Measurements from ENCODE around the gene ARFGEF2. TPM values are rescaled to one million over a fixed set of nuclear protein-coding genes. Genes with fewer than 3 reads are reported as not detected.
"Not testable (repeated sequence)": the region's sequence is repeated elsewhere in the genome, so short reads cannot be mapped to it uniquely, and the experiment has no call there.

The ARFGEF2 gene
- total RNA-seq, 1 donor from 2014 or later, result 37.9 TPM

DNA sequence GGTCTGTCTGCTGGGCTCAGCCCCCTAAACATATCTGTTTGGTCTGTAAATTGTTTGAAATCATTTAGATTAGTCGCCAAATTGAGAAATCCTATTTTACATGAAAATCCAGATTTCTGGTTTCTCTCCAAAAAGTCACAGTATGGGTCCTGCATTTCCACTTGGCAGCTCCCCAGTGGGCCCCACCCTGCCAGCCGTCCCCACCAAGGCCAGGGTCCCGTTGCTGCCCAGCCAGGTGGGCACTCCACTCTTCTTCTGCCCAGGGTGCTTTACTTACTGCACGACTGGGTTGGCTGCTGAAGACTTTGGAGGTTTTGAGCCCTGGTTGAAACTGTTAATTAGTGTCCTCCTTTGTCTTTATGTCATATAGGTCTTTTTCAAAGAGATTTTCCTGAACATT lies 50.4 kb downstream of the ARFGEF2 start:
- H3K27ac ChIP-seq, result no peak overlapping the region
- TF ChIP-seq, protein P1, sequence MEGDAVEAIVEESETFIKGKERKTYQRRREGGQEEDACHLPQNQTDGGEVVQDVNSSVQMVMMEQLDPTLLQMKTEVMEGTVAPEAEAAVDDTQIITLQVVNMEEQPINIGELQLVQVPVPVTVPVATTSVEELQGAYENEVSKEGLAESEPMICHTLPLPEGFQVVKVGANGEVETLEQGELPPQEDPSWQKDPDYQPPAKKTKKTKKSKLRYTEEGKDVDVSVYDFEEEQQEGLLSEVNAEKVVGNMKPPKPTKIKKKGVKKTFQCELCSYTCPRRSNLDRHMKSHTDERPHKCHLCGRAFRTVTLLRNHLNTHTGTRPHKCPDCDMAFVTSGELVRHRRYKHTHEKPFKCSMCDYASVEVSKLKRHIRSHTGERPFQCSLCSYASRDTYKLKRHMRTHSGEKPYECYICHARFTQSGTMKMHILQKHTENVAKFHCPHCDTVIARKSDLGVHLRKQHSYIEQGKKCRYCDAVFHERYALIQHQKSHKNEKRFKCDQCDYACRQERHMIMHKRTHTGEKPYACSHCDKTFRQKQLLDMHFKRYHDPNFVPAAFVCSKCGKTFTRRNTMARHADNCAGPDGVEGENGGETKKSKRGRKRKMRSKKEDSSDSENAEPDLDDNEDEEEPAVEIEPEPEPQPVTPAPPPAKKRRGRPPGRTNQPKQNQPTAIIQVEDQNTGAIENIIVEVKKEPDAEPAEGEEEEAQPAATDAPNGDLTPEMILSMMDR (IDR thresholded peaks at IDR 0.05), result no peak
- H3K4me3 ChIP-seq, result no peak overlapping the region
- peaks cover 4% of the 10 kb centered on the region for H3K4me1 ChIP-seq
- H3K27me3 ChIP-seq, result no peaks in the 10 kb centered on the region
- H3K9me3 ChIP-seq, result no peaks in the 10 kb centered on the region
- intact Hi-C loops (cut with DNase I), result no loop called here
- ATAC-seq (no peak), DNase-seq (no peak)
- H3K36me3 ChIP-seq, result peaks cover 87% of the 10 kb centered on the region

- Histone ChIP-seq H3K4me1 (peaks cover 4% of the 10 kb centered on the region), H3K27ac (no peak overlapping the region), H3K4me3 (no peak overlapping the region), H3K9me3 (no peaks in the 10 kb centered on the region), H3K36me3 (peaks cover 91% of the 10 kb centered on the region), H3K27me3 (no peaks in the 10 kb centered on the region)
- ATAC-seq, result no peak
- no peak for DNase-seq
- TF ChIP-seq, protein P1 (IDR thresholded peaks at IDR 0.05), result no peak
- intact Hi-C loops (cut with DNase I), result no loop called here
These were observed 51.3 kb downstream of the ARFGEF2 start for GRCh38 chr20:48972816-48973215.

DNA sequence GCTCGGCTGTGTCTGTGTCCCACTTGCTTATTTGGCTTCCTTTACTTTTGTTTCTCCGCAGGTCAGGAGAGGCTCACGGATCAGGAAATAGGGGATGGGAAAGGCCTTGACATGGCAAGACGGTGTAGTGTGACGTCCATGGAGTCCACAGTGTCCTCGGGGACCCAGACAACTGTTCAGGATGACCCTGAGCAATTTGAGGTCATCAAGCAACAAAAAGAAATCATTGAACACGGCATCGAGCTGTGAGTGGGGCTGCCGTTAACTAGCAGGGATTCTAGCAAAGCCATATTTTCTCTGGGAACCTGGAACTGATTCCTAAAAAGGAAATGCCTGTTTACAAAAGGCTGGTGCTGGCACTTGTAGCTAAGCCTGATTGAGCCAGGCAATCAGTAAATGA lies 54.4 kb downstream of the ARFGEF2 start:
- TF ChIP-seq, protein P1 (IDR thresholded peaks at IDR 0.05), result no peak
- Histone ChIP-seq H3K4me1 (peaks cover 4% of the 10 kb centered on the region), H3K36me3 (peaks cover 75% of the 10 kb centered on the region), H3K27me3 (no peaks in the 10 kb centered on the region), H3K4me3 (no peak overlapping the region), H3K27ac (no peak overlapping the region), H3K9me3 (no peaks in the 10 kb centered on the region)
- DNase-seq, result no peak
- ATAC-seq, result no peak
- intact Hi-C loops (cut with DNase I), result no loop called here

DNA sequence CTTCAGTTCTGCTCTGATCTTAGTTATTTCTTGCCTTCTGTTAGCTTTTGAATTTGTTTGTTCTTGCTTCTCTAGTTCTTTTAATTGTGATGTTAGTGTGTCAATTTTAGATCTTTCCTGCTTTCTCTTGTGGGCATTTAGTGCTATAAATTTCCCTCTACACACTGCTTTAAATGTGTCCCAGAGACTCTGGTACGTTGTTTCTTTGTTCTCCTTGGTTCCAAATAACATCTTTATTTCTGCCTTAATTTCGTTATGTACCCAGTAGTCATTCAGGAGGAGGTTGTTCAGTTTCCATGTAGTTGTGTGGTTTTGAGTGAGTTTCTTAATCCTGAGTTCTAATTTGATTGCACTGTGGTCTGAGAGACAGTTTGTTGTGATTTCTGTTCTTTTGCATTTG lies 58.5 kb downstream of the ARFGEF2 start:
- DNase-seq; intact Hi-C loops (cut with DNase I); ATAC-seq; H3K27ac ChIP-seq; H3K4me3 ChIP-seq; H3K4me1 ChIP-seq; H3K27me3 ChIP-seq; H3K9me3 ChIP-seq: not testable (repeated sequence)
- peaks cover 72% of the 10 kb centered on the region for H3K36me3 ChIP-seq

DNA sequence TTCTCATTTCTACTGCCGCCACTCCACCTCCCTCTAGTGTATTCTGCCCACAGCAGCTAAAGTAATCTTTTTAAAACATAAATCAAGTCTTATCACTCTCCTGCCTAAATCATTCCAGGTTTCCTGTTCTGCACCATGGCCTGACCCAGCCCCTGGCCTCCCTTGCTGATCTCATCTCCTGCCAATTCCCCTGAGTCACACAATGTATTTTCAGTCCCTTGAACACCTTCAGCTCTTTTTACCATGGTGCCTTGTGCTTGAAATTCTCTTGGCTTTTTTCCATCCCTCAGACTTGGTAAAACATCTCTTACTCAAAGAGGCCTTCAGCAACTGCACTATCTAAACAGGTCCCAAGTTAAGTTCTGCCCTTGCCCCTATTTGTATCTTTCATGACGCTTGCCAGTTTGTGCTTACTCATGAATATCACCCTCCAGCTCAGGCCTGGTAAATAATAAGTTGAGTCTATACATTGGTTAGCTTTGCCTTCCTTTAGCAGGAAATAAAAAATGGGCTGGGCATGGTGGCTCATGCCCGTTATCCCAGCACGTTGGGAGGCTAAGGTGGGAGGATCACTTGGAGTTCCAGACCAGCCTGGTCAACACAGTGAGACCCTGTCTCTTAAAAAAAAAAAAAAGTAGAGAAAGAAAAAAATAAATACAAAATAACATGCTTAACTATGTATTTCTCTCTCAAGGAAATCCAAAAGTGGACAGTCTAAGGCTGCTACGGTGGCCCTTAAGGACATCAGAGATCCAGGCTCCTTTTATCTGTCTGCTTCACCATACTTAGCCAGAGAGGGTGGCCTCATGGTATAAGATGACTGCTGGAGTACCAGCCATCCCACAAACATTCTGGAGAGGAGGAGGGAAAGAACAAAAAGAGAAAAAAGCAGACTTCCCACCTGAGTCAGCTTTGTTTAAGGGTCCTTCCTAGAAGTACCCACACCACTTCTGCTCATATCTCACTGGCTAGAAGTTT lies 62.2 kb downstream of the ARFGEF2 start:
- H3K27ac ChIP-seq, result no peak overlapping the region
- TF ChIP-seq, protein P1 (IDR thresholded peaks at IDR 0.05), result no peak
- H3K9me3 ChIP-seq, result no peaks in the 10 kb centered on the region
- intact Hi-C loops (cut with DNase I), result no loop called here
- H3K4me1 ChIP-seq, result no peaks in the 10 kb centered on the region
- H3K36me3 ChIP-seq, result peaks cover 84% of the 10 kb centered on the region
- DNase-seq, result no peak
- H3K4me3 ChIP-seq, result no peak overlapping the region
- no peaks in the 10 kb centered on the region for H3K27me3 ChIP-seq
- peak; percentile 62 for ATAC-seq

- Histone ChIP-seq H3K9me3 (no peaks in the 10 kb centered on the region), H3K4me3 (no peak overlapping the region), H3K36me3 (peaks cover 90% of the 10 kb centered on the region), H3K27ac (no peak overlapping the region), H3K27me3 (no peaks in the 10 kb centered on the region), H3K4me1 (no peaks in the 10 kb centered on the region)
- TF ChIP-seq, protein P1 (IDR thresholded peaks at IDR 0.05), result no peak
- intact Hi-C loops (cut with DNase I), result no loop called here
- ATAC-seq, result no peak
- no peak for DNase-seq
These were observed 63.2 kb downstream of the ARFGEF2 start for GRCh38 chr20:48984575-48985219.

Measured in upper lobe of right lung (tissue), 1 donor.